IMR-90 (cell line): ENCODE results near the gene ZNF528. TPM values are rescaled to one million over a fixed set of nuclear protein-coding genes. Genes with fewer than 3 reads are reported as not detected.

Source experiments
- ATAC-seq: fragments of 200-7000 bp; cut with Tn5 transposase; 2 replicates; pipeline ENCODE4 v1.9.1; 2020; ENCODE audit warnings: low read depth, mild to moderate bottlenecking, moderate library complexity
- BruUV-seq: library from RNA; stranded (reverse); fragments of 400-500 nt; replicated peaks from 2 replicates; lab custom pipeline; 2021; lab: Mats Ljungman, UMichigan
- CTCF ChIA-PET: fragments of 300-600 bp; formaldehyde crosslinking; extraction: SDS; loops from one replicate; lab custom pipeline; 2021; ENCODE audit warnings: antibody characterized with exemption; lab: Yijun Ruan, JAX
- POLR2A ChIA-PET: fragments of 300-600 bp; sonication (Branson Sonifier 250); formaldehyde crosslinking; loops from one replicate; lab custom pipeline; 2022; ENCODE audit warnings: antibody characterized with exemption; ENCODE audit not compliant: unreplicated experiment; lab: Charles Lee
- DNase-seq: peaks from one replicate; pipeline ENCODE4 v3.0.0; 2013
- H2AFZ ChIP-seq: replicated peaks from 2 replicates; pipeline ENCODE3; 2013; ENCODE audit warnings: low read length, mild to moderate bottlenecking; ENCODE audit not compliant: poor library complexity
- H2AK5ac ChIP-seq: 2 replicates; pipeline ENCODE4 v1.6.1; 2013; ENCODE audit warnings: low read depth, low read length, inconsistent platforms
- H2AK9ac ChIP-seq: replicated peaks from 2 replicates; pipeline ENCODE3; 2013; ENCODE audit warnings: mild to moderate bottlenecking, low read depth, low read length, moderate library complexity; ENCODE audit not compliant: poor library complexity
- H2BK120ac ChIP-seq: 2 replicates; pipeline ENCODE4 v1.6.1; 2013; ENCODE audit warnings: low read depth, low read length, inconsistent platforms
- H2BK15ac ChIP-seq: 3 replicates; pipeline ENCODE4 v1.6.1; 2013; ENCODE audit warnings: low read depth, low read length, inconsistent platforms
- H2BK20ac ChIP-seq: 2 replicates; pipeline ENCODE4 v1.6.1; 2013; ENCODE audit warnings: low read depth, mild to moderate bottlenecking, inconsistent platforms, low read length, moderate library complexity
- H2BK5ac ChIP-seq: 2 replicates; pipeline ENCODE4 v1.6.1; 2013; ENCODE audit warnings: mild to moderate bottlenecking, low read depth, low read length, inconsistent platforms; ENCODE audit not compliant: poor library complexity, severe bottlenecking
- H3K14ac ChIP-seq: replicated peaks from 2 replicates; pipeline ENCODE4 v1.6.1; 2013; ENCODE audit warnings: low read depth, low read length, inconsistent platforms
- H3K18ac ChIP-seq: 2 replicates; pipeline ENCODE4 v1.6.1; 2013; ENCODE audit warnings: low read depth, low read length, control low read depth
- H3K23ac ChIP-seq: 2 replicates; pipeline ENCODE4 v1.6.1; 2013; ENCODE audit warnings: low read depth, low read length, inconsistent platforms
- H3K27ac ChIP-seq: 2 replicates; pipeline ENCODE4 v1.5.1; 2013; ENCODE audit warnings: mild to moderate bottlenecking, control low read depth, low read length; ENCODE audit not compliant: insufficient read depth
- H3K27me3 ChIP-seq: 2 replicates; pipeline ENCODE4 v1.6.1; 2013; ENCODE audit warnings: low read length; ENCODE audit not compliant: control insufficient read depth, insufficient read depth
- H3K36me3 ChIP-seq: 2 replicates; pipeline ENCODE4 v1.6.1; 2013; ENCODE audit warnings: low read length, mixed read lengths; ENCODE audit not compliant: control insufficient read depth, insufficient read depth
- H3K4ac ChIP-seq: 2 replicates; pipeline ENCODE4 v1.6.1; 2013; ENCODE audit warnings: low read depth, low read length, inconsistent platforms
- H3K4me1 ChIP-seq: 2 replicates; pipeline ENCODE4 v1.6.1; 2013; ENCODE audit warnings: low read length, mixed read lengths; ENCODE audit not compliant: control insufficient read depth, insufficient read depth
- H3K4me2 ChIP-seq: 2 replicates; pipeline ENCODE4 v1.6.1; 2013; ENCODE audit warnings: low read depth, mild to moderate bottlenecking, control low read depth, low read length, moderate library complexity
- H3K4me3 ChIP-seq: 2 replicates; pipeline ENCODE4 v1.5.1; 2013; ENCODE audit warnings: low read depth, mild to moderate bottlenecking, control low read depth, low read length, moderate library complexity; ENCODE audit not compliant: insufficient read depth
- H3K56ac ChIP-seq: 2 replicates; pipeline ENCODE4 v1.6.1; 2013; ENCODE audit warnings: low read length, inconsistent platforms; ENCODE audit not compliant: insufficient read depth; ENCODE audit errors: extremely low read depth
- H3K79me1 ChIP-seq, 2 experiments: 2 replicates each; pipeline ENCODE4 v1.6.1; 2013; ENCODE audit warnings: low read length in 2 of 2, inconsistent platforms in 1 of 2, low read depth in 1 of 2
- H3K9ac ChIP-seq: 2 replicates; pipeline ENCODE4 v1.6.1; 2013; ENCODE audit warnings: low read depth, low read length, control low read depth
- H3K9me1 ChIP-seq: 2 replicates; pipeline ENCODE4 v1.6.1; 2013; ENCODE audit warnings: low read length, inconsistent platforms; ENCODE audit not compliant: insufficient read depth
- H3K9me3 ChIP-seq: 2 replicates; pipeline ENCODE4 v1.6.1; 2013; ENCODE audit warnings: low read length; ENCODE audit not compliant: control insufficient read depth, insufficient read depth
- H4K20me1 ChIP-seq: 2 replicates; pipeline ENCODE4 v1.6.1; 2013; ENCODE audit warnings: low read length, inconsistent platforms; ENCODE audit not compliant: insufficient read depth
- H4K5ac ChIP-seq: 2 replicates; pipeline ENCODE4 v1.6.1; 2013; ENCODE audit warnings: mild to moderate bottlenecking, low read depth, low read length, control low read depth
- H4K8ac ChIP-seq, 2 experiments: 2 replicates each; pipeline ENCODE4 v1.6.1; 2013; ENCODE audit warnings: low read depth in 2 of 2, low read length in 2 of 2, control low read depth in 1 of 2, inconsistent platforms in 1 of 2
- H4K91ac ChIP-seq: 2 replicates; pipeline ENCODE4 v1.6.1; 2013; ENCODE audit warnings: low read depth, low read length, inconsistent platforms; ENCODE audit not compliant: insufficient read depth
- BHLHE40 ChIP-seq: fragments of 150-350 bp; IDR thresholded peaks from 2 replicates; pipeline ENCODE4 v1.6.1; 2016; ENCODE audit warnings: mild to moderate bottlenecking, low read depth, low read length
- CEBPB ChIP-seq: IDR thresholded peaks from 2 replicates; pipeline ENCODE4 v1.6.1; 2012; ENCODE audit warnings: low read depth, low read length, improper control_type of control experiment
- CHD1 ChIP-seq: IDR thresholded peaks from 2 replicates; pipeline ENCODE4 v1.6.1; 2012; ENCODE audit warnings: low read depth, low read length, improper control_type of control experiment
- FOS ChIP-seq: fragments of 150-350 bp; IDR thresholded peaks from 2 replicates; pipeline ENCODE4 v1.6.1; 2016; ENCODE audit warnings: low read depth, low read length
- MAFK ChIP-seq: IDR thresholded peaks from 2 replicates; pipeline ENCODE4 v1.6.1; 2012; ENCODE audit warnings: low read depth, low read length, improper control_type of control experiment
- MAZ ChIP-seq: IDR thresholded peaks from 2 replicates; pipeline ENCODE4 v1.6.1; 2012; ENCODE audit warnings: low read depth, mild to moderate bottlenecking, low read length, improper control_type of control experiment, moderate library complexity, borderline replicate concordance
- MXI1 ChIP-seq: IDR thresholded peaks from 2 replicates; pipeline ENCODE4 v1.6.1; 2012; ENCODE audit warnings: low read depth, mild to moderate bottlenecking, low read length, moderate library complexity, borderline replicate concordance
- NFE2L2 ChIP-seq: fragments of 150-350 bp; IDR thresholded peaks from 2 replicates; pipeline ENCODE4 v1.6.1; 2016; ENCODE audit warnings: low read depth, mild to moderate bottlenecking, low read length
- POLR2A ChIP-seq: IDR thresholded peaks from 2 replicates; pipeline ENCODE4 v1.6.1; 2012; ENCODE audit warnings: mild to moderate bottlenecking, low read depth, low read length
- RAD21 ChIP-seq: IDR thresholded peaks from 2 replicates; pipeline ENCODE4 v1.6.1; 2012; ENCODE audit warnings: low read length, improper control_type of control experiment
- RCOR1 ChIP-seq: IDR thresholded peaks from 2 replicates; pipeline ENCODE4 v1.6.1; 2012; ENCODE audit warnings: mild to moderate bottlenecking, low read length, improper control_type of control experiment; ENCODE audit not compliant: insufficient replicate concordance
- RFX5 ChIP-seq: IDR thresholded peaks from 2 replicates; pipeline ENCODE4 v1.8.0; 2012; ENCODE audit warnings: low read depth, mild to moderate bottlenecking, low read length, moderate library complexity
- SMC3 ChIP-seq: fragments of 150-350 bp; IDR thresholded peaks from 2 replicates; pipeline ENCODE4 v1.6.1; 2016; ENCODE audit warnings: low read depth, mild to moderate bottlenecking, antibody characterized with exemption, low read length, moderate library complexity
- WGBS, 2 experiments: methylation state at CpG; one replicate each; pipeline versions ENCODE4 v1.1.5 to v1.1.7; 2013; ENCODE audit warnings: missing lambda C conversion rate in 2 of 2; ENCODE audit not compliant: insufficient read length in 1 of 2; ENCODE audit errors: extremely low coverage in 2 of 2; 5-methylcytosine and 5-hydroxymethylcytosine counted together
- dilution Hi-C: fragments of 300-500 bp; cut with HindIII; formaldehyde crosslinking; loops from one replicate; pipeline ENCODE4 v1.14.3; 2018; ENCODE audit warnings: low sequenced_read_pairs; ENCODE audit not compliant: unreplicated experiment
- in situ Hi-C: fragments of 300-500 bp; cut with MboI; formaldehyde crosslinking; loops from 3 replicates; pipeline ENCODE4 v1.14.3; 2019; ENCODE audit warnings: low sequenced_read_pairs, inconsistent platforms, mixed read lengths
- intact Hi-C: fragments of 100-400 bp; cut with micrococcal nuclease; formaldehyde crosslinking; loops from 2 replicates; pipeline ENCODE4 v1.10.0; 2022
- polyA plus RNA-seq, 3 experiments: library from polyadenylated mRNA; depleted of rRNA; stranded (reverse); fragments of >200 nt; gene quantifications; 2 replicates each; pipeline ENCODE4 v1.2.3, GENCODE V29; 2012; ENCODE audit warnings: low replicate concordance in 1 of 3
- total RNA-seq: library from RNA; depleted of rRNA; stranded (reverse); fragments of >200 nt; gene quantifications from 2 replicates; pipeline ENCODE4 v1.2.3, GENCODE V29; 2012
- TF ChIP-seq, protein P1 (sequence below): conservative IDR thresholded peaks from 2 replicates; pipeline ENCODE4 v1.5.1; 2012; ENCODE audit warnings: mild to moderate bottlenecking, low read depth, low read length, improper control_type of control experiment
- TF ChIP-seq, protein P2 (sequence below): fragments of 150-350 bp; IDR thresholded peaks from 2 replicates; pipeline ENCODE4 v1.6.1; 2017; ENCODE audit warnings: mild to moderate bottlenecking, antibody characterized with exemption, low read length, low read depth
- TF ChIP-seq, protein P3 (sequence below): fragments of 150-350 bp; IDR thresholded peaks from 2 replicates; pipeline ENCODE4 v1.6.1; 2016; ENCODE audit warnings: low read depth, mild to moderate bottlenecking, low read length, moderate library complexity, borderline replicate concordance

Gene ZNF528
- total and polyA plus RNA-seq, 2 of the 4 experiments (the other 2 are of a cell fraction): 14.3 TPM

DNA sequence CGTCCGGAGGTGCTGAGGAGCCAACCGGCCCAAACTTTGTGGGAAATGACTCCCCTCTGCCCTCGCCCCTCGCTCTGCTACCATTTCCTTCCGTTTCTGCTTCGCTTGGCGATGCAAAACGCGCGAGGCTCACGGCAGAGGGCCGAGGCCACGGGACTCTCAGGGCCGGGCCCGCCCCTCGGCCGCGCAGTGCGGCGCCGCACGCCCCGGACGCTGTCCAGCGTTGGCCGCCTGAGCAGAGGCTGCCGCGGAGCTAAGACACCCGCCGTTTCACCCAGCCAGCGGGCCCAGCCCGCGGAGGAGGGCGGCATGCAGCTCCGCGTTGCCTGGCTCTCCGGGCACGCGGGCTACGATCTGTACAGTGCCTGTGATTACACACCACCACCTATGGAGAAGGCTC is 53.6 kb downstream of the ZNF528 start:
- no peak for ATAC-seq
- Histone ChIP-seq H2BK120ac (no peak overlapping the region), H3K9ac (no peak overlapping the region), H3K9me3 (peaks cover 30% of the 10 kb centered on the region), H4K91ac (no peak overlapping the region), H3K9me1 (no peaks in the 10 kb centered on the region), H3K79me1 (peaks cover 0 to 6% of the 10 kb centered on the region in 2 experiments; a peak in 1 of 4 replicates), H3K4me2 (peak overlapping the region; percentile 22; the same call in 1 of the 2 replicates), H2BK20ac (no peak overlapping the region), H3K4me3 (no peak overlapping the region), H3K36me3 (peaks cover 2% of the 10 kb centered on the region; the same call in 1 of the 2 replicates), H4K8ac (no peak overlapping the region), H2AK5ac (no peak overlapping the region), H2BK5ac (no peak overlapping the region), H4K20me1 (no peaks in the 10 kb centered on the region), H3K4ac (no peak overlapping the region), H3K56ac (no peak overlapping the region), H2AFZ (peak overlapping the region; percentile 70), H3K23ac (no peak overlapping the region), H3K4me1 (no peaks in the 10 kb centered on the region), H4K5ac (no peak overlapping the region), H2AK9ac (no peak overlapping the region), H3K27me3 (no peaks in the 10 kb centered on the region), H2BK15ac (no peak overlapping the region), H3K27ac (no peak overlapping the region), H3K14ac (no peak overlapping the region), H3K18ac (no peak overlapping the region)
- in situ Hi-C loops (no loop called here), intact Hi-C loops (no loop called here), dilution Hi-C loops (no loop called here)
- ChIA-PET POLR2A (no interaction called here), CTCF (no interaction called here)
- no TSS peak for BruUV-seq
- WGBS, 2 experiments: no CpG with 5 or more reads among the region's 41 CpGs
- DNase-seq: no peak
- TF ChIP-seq, protein P1, sequence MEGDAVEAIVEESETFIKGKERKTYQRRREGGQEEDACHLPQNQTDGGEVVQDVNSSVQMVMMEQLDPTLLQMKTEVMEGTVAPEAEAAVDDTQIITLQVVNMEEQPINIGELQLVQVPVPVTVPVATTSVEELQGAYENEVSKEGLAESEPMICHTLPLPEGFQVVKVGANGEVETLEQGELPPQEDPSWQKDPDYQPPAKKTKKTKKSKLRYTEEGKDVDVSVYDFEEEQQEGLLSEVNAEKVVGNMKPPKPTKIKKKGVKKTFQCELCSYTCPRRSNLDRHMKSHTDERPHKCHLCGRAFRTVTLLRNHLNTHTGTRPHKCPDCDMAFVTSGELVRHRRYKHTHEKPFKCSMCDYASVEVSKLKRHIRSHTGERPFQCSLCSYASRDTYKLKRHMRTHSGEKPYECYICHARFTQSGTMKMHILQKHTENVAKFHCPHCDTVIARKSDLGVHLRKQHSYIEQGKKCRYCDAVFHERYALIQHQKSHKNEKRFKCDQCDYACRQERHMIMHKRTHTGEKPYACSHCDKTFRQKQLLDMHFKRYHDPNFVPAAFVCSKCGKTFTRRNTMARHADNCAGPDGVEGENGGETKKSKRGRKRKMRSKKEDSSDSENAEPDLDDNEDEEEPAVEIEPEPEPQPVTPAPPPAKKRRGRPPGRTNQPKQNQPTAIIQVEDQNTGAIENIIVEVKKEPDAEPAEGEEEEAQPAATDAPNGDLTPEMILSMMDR: no peak
- TF ChIP-seq SMC3 (no peak), CEBPB (no peak), FOS (no peak), BHLHE40 (no peak), NFE2L2 (no peak), CHD1 (no peak), MAFK (no peak), MAZ (no peak), MXI1 (no peak), POLR2A (no peak), RFX5 (no peak), RAD21 (no peak), RCOR1 (no peak)
- TF ChIP-seq, protein P2, sequence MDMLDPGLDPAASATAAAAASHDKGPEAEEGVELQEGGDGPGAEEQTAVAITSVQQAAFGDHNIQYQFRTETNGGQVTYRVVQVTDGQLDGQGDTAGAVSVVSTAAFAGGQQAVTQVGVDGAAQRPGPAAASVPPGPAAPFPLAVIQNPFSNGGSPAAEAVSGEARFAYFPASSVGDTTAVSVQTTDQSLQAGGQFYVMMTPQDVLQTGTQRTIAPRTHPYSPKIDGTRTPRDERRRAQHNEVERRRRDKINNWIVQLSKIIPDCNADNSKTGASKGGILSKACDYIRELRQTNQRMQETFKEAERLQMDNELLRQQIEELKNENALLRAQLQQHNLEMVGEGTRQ: no peak
- TF ChIP-seq, protein P3, sequence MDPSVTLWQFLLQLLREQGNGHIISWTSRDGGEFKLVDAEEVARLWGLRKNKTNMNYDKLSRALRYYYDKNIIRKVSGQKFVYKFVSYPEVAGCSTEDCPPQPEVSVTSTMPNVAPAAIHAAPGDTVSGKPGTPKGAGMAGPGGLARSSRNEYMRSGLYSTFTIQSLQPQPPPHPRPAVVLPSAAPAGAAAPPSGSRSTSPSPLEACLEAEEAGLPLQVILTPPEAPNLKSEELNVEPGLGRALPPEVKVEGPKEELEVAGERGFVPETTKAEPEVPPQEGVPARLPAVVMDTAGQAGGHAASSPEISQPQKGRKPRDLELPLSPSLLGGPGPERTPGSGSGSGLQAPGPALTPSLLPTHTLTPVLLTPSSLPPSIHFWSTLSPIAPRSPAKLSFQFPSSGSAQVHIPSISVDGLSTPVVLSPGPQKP: no peak
